Activated CD4-positive, alpha-beta T cell treated with anti-CD3 and anti-CD28 coated beads for 1 hour (primary cell): ENCODE results near the gene TADA2B.

Source experiments
- DNase-seq: peaks from one replicate; pipeline ENCODE4 v3.0.0-alpha.2; 2020

Gene TADA2B

GRCh38 chr4:7018281-7018680, 24.9 kb upstream of the TADA2B start:
- DNase-seq = no peak

GRCh38 chr4:7019367-7019766, 23.8 kb upstream of the TADA2B start:
- DNase-seq = no peak

- DNase-seq = no peak
Observed at GRCh38 chr4:7020290-7020689, 22.9 kb upstream of the TADA2B start.

- no peak for DNase-seq
Observed at GRCh38 chr4:7020856-7021255, 22.3 kb upstream of the TADA2B start.

DNA sequence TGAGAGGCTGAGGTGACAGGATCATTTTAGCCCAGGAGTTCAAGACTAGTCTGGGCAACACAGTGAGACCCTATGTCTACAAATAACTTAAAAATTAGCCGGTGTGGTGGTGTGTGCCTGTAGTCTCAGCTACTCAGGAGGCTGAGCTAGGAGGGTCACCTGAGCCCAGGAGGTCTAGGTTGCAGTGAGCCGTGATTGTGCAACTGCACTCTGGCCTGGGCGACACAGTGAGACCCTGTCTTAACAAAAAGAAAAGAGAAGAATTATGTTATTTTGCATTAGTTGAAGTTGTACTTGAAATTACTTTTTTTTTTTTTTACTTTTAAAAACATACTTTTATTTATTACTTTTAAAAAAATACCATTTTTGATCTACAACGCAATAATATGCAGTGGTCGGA, 21.8 kb upstream of the TADA2B start:
- DNase-seq = no peak

- DNase-seq = no peak
Observed at GRCh38 chr4:7021930-7022664, 21.1 kb upstream of the TADA2B start.

- no peak for DNase-seq
Observed at GRCh38 chr4:7023486-7023885, 19.7 kb upstream of the TADA2B start.

DNA sequence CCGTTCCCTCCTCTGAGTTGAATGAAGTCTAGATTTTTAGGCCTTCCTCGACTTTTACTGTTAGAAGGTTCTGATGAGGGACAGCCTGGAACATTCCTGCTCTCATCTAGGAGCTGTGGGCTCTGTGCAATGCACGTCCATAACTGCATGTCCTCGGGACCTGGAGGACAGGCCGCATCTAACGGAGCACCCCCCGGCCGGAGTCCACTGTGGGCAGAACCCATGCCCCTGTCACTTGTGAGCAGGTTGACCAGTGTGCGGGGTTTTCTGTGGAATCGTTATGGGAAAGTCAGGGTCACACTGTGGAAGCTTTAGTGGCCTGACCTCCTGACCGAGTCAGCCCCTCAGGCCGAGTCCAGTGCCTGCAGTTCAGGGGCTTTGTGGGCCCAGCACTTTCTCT, 19.3 kb upstream of the TADA2B start:
- DNase-seq = no peak

- DNase-seq = no peak
Observed at GRCh38 chr4:7024336-7024890, 18.8 kb upstream of the TADA2B start.

- DNase-seq = no peak
Observed at GRCh38 chr4:7025040-7025602, 18.1 kb upstream of the TADA2B start.

DNA sequence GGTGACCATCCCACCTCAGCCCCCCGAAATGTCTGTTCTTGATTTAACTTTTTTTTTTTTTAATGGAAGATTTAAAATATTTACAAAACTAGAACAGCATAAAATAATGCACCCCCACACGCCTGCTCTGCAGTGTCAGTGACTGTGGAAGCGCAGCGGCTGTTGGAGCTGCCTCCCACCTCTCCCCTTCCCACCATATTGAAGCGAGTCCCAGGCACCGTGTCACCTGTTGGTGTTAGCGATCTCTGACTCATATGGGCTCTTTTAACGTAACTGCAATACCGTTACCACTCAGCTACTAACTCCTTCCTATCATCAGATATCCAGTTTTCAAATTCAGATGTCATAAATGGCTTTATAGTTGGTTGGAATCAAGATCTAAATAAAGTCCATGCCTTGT, 17.1 kb upstream of the TADA2B start:
- no peak for DNase-seq

DNA sequence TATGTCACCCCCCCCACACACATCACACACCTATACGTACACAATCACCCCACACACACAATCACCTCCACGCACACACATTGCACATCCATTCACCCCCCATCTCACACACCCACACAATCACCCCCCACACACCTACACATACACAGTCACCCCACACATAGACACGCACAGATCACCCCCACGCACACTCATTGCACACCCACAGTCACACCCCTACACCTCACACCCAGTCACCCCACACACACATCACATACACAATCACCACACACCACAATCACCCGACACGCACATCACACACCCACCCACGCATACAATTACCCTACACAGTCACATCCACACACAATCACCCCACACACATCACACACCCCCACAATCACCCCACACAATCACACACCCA, 15.9 kb upstream of the TADA2B start:
- no peak for DNase-seq

DNA sequence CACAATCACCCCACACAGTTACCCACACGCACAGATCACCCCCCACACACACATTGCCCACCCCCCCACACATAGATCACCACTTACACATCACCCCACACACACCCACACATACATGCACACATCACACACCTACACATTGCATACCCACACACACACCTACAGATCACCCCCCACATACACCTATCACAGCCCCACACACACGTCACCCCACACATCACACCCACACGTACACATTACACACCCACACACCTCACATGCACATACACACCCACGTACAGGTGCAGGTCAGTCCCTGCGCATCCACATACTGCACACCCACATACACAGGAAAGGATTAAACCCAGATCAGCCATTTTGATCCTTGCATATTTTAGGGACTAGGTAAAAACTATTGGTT, 15.3 kb upstream of the TADA2B start:
- DNase-seq = no peak

- no peak for DNase-seq
Observed at GRCh38 chr4:7029212-7029611, 14.0 kb upstream of the TADA2B start.

- no peak for DNase-seq
Observed at GRCh38 chr4:7029921-7030320, 13.3 kb upstream of the TADA2B start.

GRCh38 chr4:7030856-7031255, 12.3 kb upstream of the TADA2B start:
- DNase-seq = no peak

GRCh38 chr4:7031558-7032449, 11.4 kb upstream of the TADA2B start:
- no peak for DNase-seq

DNA sequence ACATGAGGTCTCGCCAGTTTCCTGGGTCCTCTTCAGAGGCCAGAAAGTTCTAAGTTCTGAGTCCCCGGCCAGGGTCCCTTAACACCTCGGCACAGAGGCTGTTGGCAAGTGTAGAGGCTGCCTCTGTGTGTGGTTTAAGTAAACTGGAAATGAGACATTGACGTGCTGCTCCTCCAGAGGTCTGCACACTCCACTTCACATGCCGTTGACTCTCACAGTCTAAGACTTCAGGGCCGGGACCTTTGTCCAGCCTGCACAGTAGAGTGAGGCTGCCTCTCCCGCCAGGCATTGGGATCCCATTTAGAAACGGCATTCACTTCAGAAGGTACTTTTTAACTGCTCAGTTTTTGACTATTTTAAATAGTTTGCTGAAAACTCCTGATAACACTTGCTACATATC, 10.6 kb upstream of the TADA2B start:
- DNase-seq = no peak

DNA sequence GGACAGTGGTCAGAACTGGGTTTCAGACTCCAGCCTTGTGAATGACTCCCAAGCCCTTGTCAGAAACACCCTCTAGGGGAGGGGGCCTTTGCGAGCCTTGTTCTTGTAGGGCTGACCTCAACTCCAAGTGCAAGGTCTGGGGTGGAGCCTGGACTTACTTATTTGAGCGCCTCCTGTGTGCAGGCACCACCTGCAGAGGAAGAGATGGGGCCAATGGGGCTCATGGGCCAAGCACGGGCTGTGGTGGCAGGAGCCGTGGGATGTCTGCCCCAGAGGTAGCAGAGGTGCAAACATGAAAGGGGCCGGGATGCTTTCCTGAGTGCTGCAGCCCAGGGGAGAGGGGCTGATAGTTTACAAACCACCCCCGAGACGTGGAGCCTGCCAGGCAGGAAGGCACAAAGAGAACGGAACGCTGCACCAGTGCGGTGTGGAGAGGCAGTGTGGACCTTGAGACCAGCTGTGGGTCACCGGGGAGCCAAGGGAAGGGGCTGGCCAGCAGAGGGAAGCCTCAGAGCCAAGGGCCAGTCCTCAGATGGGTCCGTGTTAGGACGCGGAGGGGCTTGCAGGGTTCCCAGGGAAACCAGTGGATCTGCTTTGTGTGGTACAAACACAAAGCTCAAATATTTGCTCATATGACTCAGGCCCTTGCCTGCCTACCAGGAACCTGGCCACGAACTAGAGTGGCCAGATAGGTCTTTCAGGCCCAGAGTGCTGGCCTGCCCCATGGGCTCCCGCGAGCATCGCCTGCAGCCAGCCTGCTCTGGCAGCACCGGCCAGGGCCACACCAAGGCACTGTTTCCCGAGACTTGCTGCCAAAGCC, 8.7 kb upstream of the TADA2B start:
- no peak for DNase-seq

DNA sequence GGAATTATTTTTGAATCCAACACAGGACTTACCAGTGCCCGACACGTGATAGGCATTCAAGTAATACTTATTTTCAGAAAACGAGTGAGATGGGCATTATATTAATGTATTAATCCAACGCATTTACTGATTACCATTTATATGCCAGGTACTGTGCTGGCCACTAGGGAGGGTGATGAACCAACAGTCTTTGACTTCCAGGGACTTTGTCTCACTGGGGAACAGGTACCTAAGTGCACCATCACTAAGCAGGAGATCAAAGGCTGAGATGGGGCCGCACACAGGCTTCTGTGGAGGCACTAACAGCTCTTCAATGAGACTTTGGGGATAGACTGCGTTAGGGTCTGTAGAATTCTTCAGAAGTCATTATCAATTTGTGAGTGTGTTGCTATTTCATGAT, 5.7 kb upstream of the TADA2B start:
- no peak for DNase-seq

DNA sequence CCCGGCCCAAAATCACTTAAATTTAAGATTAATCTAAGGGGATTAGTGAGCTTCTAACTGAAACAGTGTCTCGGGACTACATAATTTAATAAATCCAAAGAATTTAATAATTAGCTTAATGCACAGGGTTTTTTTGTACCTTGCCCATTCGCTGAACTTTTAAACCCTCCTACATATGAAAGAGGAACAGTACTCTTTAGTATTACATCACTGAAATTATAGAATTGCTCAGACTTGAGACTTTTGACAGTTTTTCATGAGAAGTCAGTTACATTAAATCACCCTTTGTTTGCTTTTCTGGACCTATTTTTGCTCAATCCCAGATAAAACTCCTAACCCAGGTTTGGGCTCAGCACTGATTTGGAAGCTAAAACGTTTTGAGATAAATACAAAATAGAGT, 2.4 kb upstream of the TADA2B start:
- DNase-seq = no peak

- DNase-seq = no peak
Observed at GRCh38 chr4:7041246-7041645, 1.9 kb upstream of the TADA2B start.
